GM19238 (cell line): ENCODE data around the gene RBM44.
"Not testable (repeated sequence)": the region's sequence is repeated elsewhere in the genome, so short reads cannot be mapped to it uniquely, and the experiment has no call there.

Experiments used
- DNase-seq: peaks from one replicate; pipeline ENCODE4 v3.0.0; 2011; ENCODE audit warnings: low spot score; ENCODE audit not compliant: insufficient read length

RBM44 gene

GRCh38 chr2:237782181-237782580 lies 16.4 kb upstream of the RBM44 start:
- DNase-seq, result no peak

- DNase-seq, result not testable (repeated sequence)
These were observed 14.9 kb upstream of the RBM44 start for GRCh38 chr2:237783678-237784077.

GRCh38 chr2:237786936-237787335 lies 11.6 kb upstream of the RBM44 start:
- no peak for DNase-seq

- DNase-seq, result no peak
These were observed 8.2 kb upstream of the RBM44 start for GRCh38 chr2:237790353-237790752.

- DNase-seq, result no peak
These were observed 6.4 kb upstream of the RBM44 start for GRCh38 chr2:237791977-237792727.

GRCh38 chr2:237797253-237797652 lies 1.3 kb upstream of the RBM44 start:
- no peak for DNase-seq

GRCh38 chr2:237799060-237799428 lies 465 bp downstream of the RBM44 start:
- DNase-seq, result no peak

GRCh38 chr2:237801466-237801865 lies 2.9 kb downstream of the RBM44 start:
- DNase-seq, result no peak

GRCh38 chr2:237806334-237806733 lies 7.8 kb downstream of the RBM44 start:
- DNase-seq, result no peak

GRCh38 chr2:237815637-237816036 lies 17.1 kb downstream of the RBM44 start:
- no peak for DNase-seq

GRCh38 chr2:237816531-237816930 lies 18.0 kb downstream of the RBM44 start:
- no peak for DNase-seq

- no peak for DNase-seq
These were observed 19.5 kb downstream of the RBM44 start for GRCh38 chr2:237818066-237818473.

- no peak for DNase-seq
These were observed 20.7 kb downstream of the RBM44 start for GRCh38 chr2:237819231-237819630.

- no peak for DNase-seq
These were observed 21.8 kb downstream of the RBM44 start for GRCh38 chr2:237820421-237820820.

- no peak for DNase-seq
These were observed 25.0 kb downstream of the RBM44 start for GRCh38 chr2:237823544-237823943.

- DNase-seq, result no peak
These were observed 25.5 kb downstream of the RBM44 start for GRCh38 chr2:237824085-237824484.

GRCh38 chr2:237827421-237827987 lies 28.9 kb downstream of the RBM44 start:
- DNase-seq, result no peak

GRCh38 chr2:237830522-237830921 lies 31.9 kb downstream of the RBM44 start:
- no peak for DNase-seq

- DNase-seq, result no peak
These were observed 35.0 kb downstream of the RBM44 start for GRCh38 chr2:237833546-237833945.

- no peak for DNase-seq
These were observed 36.8 kb downstream of the RBM44 start for GRCh38 chr2:237835372-237835771.

- DNase-seq, result no peak
These were observed 42.5 kb downstream of the RBM44 start for GRCh38 chr2:237841051-237841450.

GRCh38 chr2:237848940-237849339 lies 50.4 kb downstream of the RBM44 start:
- DNase-seq, result not testable (repeated sequence)

- DNase-seq, result no peak
These were observed 55.7 kb downstream of the RBM44 start for GRCh38 chr2:237854295-237854694.
